HG02973 (cell line): ENCODE results near the gene SMIM33.
A peak's percentile ranks its signal among the peaks of the same experiment; 100 is the strongest.
"Not testable (repeated sequence)": the region's sequence is repeated elsewhere in the genome, so short reads cannot be mapped to it uniquely, and the experiment has no call there.

Source experiments
- ATAC-seq: cut with Tn5 transposase; IDR thresholded peaks from one replicate; pipeline ENCODE4 v1.9.1; 2021; ENCODE audit warnings: moderate library complexity; ENCODE audit not compliant: unreplicated experiment

Gene SMIM33

DNA sequence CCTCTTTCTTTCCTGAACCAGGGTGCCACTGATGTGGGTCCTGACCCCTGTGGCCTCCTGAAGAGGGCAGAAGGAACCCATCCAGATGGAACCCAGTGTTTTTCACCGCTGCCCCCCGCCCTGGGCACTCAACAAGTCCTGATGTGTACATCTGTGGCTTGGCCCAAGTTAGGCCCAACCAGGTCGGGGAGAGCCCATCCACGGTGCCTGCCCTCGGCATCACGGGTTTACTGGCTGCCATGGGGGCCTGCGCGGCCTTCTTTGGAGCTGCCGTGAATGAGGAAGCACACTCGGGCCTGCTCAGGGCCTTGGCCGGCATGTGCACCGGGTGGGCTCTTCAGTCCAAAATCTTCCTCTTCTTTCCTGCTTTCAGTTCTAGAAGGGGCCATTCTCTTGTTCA is 14.0 kb upstream of the SMIM33 start:
- no peak for ATAC-seq

DNA sequence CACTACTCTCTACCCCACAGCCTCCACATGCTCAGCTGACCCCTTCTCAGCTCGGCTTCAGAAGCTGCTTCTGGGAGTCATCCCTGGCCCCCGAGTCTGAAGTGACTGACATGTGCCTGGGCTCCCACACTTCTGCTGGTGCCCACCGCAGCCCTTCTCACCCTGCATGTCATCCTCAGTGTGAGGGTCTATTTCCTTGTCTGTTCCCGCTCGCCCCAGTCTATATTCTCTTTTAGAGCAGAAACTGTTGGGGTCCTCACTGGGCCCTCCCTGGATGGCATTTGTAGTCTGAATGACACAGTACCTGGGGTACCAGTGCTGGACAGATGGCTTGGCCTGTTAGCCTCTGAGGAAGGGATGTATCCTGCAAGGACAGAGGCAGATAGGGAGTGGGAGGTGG is 13.6 kb upstream of the SMIM33 start:
- ATAC-seq: no peak

- ATAC-seq: no peak
These were observed 13.0 kb upstream of the SMIM33 start for GRCh38 chr5:139457653-139458306.

DNA sequence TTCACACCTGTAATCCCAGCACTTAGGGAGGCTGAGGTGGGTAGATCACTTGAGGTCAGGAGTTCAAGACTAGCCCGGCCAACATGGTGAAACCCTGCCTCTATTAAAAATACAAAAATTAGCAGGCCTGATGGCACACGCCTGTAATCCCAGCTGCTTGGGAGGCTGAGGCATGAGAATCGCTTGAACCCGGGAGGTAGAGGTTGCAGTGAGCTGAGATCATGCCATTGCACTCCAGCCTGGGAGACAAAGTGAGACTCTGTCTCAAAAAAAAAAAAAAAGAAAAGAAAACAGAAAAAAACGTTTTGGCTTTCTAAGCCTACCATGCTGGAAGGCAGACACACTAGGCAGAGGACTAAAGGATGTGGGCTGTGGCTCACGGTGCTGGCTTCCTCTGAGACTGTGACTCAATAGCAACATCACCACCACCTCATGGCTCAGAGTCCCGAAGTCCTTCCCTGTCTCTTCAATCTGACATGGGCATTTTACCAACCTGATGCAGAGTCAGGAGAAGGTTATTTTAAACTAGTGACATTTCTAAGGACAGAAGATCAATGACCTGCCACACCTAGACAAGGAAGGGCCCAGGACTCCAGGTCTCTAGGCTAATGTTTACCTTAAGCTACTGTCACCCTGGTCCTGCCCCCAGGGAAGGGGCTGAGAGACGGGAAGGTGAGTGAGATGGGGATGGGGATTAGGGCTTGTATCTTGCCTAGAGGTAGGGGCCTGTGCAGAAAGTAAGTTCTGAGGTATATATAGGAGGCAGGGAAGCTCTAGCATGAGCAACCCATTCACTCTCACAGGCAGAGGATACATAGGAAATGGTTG is 12.0 kb upstream of the SMIM33 start:
- peak; percentile 62 for ATAC-seq

- no peak for ATAC-seq
These were observed 11.3 kb upstream of the SMIM33 start for GRCh38 chr5:139459451-139459934.

DNA sequence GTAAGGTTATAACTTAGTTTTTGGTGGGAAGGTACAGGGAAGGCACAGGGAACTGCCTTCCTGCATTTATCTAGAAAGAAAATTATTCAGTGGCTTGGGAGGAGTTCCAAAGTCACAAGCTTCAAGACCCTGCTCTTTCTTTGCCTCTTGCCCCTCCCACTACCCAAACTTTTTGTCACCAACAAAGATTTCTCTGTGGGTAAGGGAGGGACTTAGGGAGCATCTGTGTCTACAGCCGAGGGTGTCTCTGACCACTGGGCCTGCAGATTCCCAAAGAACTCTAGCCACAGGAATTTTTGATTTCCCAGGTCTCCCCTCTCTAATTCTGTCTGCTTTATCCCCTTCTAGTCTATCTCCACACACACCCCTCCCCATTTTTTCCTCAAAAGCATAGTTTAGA is 10.3 kb upstream of the SMIM33 start:
- ATAC-seq: no peak

DNA sequence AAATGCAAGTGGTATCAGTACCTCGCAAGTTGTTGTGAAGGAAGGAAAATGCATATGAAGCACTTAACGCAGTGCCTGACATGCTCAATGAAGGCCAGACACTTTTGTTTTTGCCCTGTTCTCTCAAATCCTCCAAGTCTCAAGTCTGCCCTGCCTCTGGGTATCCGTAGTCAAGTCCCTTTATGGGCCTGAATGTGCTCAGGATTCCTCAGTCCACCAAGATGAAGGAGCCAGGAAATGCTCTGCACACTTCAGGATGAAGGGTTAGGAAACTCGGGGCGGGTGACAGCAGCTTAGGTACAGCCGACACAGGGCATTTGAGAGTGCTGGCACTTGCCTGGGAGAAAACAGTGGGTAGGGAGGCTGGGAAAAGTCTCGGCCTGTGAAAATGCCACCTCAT is 9.6 kb upstream of the SMIM33 start:
- ATAC-seq: no peak

DNA sequence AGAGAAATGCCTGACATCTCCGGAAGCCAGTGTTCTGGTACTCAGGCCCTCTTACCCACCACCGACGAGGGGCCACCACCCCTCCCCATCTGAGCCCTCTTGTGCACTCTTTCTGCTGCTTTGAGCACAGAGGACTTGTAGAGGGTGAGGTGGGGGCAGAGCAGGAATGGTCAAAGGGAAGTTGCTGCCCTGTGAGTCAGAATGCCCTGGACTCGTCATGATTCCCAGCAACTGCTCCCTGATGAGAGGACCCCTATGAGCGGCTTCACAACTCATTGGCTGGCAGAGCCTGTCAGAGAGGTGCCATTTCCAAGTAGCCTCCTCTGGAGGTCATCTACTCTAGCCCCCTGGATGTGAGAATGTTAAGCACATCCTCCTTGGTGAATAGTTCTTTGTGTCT is 9.1 kb upstream of the SMIM33 start:
- ATAC-seq: no peak

- no peak for ATAC-seq
These were observed 8.1 kb upstream of the SMIM33 start, which contains the start of gene ECSCR for GRCh38 chr5:139462586-139463276. ECSCR (minus strand) TSS chr5:139462743; CDS start chr5:139462670, 73 bp downstream.

GRCh38 chr5:139468421-139468931 is 2.3 kb upstream of the SMIM33 start:
- ATAC-seq: no peak

DNA sequence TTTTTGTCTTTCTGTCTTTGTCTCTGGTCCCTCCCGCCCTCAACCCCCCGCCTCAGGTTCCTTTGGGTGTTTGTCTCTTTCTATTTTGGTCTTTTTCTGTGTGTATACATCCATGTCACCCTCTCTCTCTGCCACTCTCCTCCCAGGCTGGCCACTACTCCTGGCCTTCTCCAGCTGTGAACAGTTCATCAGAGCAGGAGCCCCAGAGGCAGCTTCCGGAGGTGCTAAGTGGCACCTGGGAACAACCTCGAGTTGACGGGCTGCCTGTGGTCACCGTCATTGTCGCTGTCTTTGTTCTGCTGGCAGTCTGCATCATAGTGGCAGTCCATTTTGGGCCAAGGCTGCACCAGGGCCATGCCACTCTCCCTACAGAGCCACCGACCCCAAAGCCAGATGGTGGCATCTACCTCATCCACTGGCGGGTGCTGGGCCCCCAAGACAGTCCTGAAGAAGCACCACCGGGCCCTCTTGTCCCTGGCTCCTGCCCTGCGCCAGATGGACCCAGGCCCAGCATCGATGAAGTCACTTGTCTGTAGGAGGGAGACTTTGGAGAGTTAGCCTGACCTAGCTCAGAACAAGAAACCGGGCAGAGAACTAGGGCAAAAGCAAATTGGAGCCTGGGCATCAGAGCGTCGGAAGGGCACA is 1.7 kb downstream of the SMIM33 start:
- no peak for ATAC-seq

- ATAC-seq: no peak
These were observed 2.3 kb downstream of the SMIM33 start for GRCh38 chr5:139473105-139473504.

GRCh38 chr5:139473565-139473964 is 2.8 kb downstream of the SMIM33 start:
- ATAC-seq: no peak

GRCh38 chr5:139474890-139475791 is 4.3 kb downstream of the SMIM33 start:
- ATAC-seq: no peak

DNA sequence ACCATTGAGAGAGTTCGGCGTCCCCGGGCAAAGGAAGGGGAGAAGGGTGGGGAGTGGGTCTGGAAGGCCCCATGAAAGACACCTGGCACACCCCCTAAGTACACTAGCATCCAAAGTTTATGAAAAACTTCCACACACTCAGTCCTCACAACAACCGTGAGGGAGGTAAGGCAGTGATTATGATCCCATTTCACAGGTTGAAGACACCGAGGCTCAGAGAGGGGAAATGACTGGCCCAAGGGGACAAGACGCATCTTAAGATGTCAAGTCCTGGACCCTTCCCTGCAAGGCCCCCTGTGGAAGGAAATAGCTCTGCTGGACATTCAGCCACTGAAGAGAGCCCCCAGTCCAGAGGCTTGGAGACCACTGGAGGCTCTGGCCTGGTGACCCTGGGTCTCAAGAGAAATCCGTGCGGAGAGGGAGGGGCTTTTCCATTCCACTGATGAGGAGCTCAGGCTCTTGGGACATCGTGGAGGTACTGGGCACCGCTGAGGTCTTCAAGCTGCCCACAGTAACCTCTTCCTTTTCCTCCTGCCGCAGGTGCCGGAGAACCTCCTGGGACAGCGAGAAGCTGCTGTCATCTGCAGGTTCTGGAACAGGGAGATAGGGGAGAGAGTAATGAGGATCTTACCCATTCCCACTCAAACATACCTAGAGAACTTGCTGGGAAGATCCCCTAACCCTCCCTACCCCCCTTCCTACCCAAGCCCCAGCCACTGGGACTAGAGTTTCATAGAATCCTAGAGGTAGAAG is 5.2 kb downstream of the SMIM33 start:
- ATAC-seq: no peak

- ATAC-seq: not testable (repeated sequence)
These were observed 8.0 kb downstream of the SMIM33 start for GRCh38 chr5:139478657-139479423.

- not testable (repeated sequence) for ATAC-seq
These were observed 8.9 kb downstream of the SMIM33 start for GRCh38 chr5:139479729-139480128.

DNA sequence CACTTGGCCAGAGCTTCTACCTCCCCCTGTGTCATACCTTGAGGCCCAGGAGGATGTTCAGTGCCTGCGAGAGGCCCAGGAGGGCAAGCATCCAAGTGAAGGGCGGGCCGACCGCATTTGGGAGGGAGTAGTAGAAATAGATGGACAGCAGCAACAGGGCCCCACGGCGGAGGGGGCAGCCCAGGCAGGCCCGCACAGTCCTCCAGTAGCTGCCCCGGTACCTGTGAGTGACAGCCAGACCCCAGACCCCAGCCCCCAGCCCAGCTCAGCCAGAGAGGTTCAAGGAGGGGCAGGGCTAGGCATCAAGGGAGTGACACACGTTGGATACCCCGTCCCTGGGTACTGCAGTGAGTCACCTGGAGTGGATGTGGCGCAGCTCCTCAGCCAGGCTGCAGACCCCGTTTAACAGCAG is 10.3 kb downstream of the SMIM33 start:
- ATAC-seq: no peak
